HG02678 (cell line): ENCODE results near the gene NMD3.
"Not testable (repeated sequence)": the region's sequence is repeated elsewhere in the genome, so short reads cannot be mapped to it uniquely, and the experiment has no call there.

Experiments
- ATAC-seq: cut with Tn5 transposase; IDR thresholded peaks from one replicate; pipeline ENCODE4 v1.9.1; 2021; ENCODE audit warnings: mild to moderate bottlenecking, moderate library complexity; ENCODE audit not compliant: unreplicated experiment

Gene NMD3

DNA sequence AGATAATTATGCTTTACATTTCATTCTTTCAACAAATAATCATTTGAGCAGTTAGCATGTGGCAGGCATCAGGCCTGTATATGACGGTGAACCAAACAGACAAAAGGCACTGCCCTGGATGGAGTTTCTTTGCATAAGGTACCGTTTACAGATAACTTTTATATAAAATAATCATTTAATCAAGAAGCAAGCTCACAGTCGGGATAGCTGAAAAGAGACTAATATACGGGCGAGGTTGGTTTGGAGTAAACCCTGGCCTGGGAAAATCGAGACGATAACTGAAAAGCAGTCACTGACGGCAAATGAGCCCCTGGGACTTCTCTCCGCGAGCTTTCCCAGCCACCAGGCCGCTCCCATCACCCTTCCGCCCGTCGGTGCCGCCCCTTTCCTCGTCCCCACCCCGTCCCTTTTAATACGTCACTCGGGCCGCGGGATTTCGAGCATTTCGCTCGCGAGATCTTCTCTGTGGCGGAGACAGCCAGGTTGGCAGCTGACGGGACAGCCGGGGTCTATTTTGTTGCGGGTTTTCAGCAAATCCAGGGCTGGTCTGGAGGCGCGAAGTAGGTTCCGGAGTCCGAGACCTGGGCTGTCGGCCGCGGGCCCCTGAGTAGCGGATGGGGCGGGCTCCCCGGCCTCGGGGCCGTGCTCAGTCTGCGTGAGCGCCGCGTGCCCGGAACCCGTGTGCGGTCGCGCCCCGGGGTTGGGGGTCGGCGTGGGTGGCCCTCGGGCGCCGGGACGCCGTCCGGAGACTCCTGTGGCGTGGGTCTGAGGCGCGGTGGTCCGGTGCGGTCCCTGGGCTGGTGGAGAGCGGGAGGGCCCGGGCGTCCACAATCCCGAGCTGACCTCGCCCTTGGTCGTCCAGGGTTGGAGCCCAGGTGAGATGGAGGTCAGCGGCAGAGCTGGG lies at the start of gene NMD3:
NMD3 (plus strand) TSS at position 462 of the 904 bp plus-strand sequence. CDS start 703 bp downstream, outside the sequence.
- peak; percentile 99 for ATAC-seq

DNA sequence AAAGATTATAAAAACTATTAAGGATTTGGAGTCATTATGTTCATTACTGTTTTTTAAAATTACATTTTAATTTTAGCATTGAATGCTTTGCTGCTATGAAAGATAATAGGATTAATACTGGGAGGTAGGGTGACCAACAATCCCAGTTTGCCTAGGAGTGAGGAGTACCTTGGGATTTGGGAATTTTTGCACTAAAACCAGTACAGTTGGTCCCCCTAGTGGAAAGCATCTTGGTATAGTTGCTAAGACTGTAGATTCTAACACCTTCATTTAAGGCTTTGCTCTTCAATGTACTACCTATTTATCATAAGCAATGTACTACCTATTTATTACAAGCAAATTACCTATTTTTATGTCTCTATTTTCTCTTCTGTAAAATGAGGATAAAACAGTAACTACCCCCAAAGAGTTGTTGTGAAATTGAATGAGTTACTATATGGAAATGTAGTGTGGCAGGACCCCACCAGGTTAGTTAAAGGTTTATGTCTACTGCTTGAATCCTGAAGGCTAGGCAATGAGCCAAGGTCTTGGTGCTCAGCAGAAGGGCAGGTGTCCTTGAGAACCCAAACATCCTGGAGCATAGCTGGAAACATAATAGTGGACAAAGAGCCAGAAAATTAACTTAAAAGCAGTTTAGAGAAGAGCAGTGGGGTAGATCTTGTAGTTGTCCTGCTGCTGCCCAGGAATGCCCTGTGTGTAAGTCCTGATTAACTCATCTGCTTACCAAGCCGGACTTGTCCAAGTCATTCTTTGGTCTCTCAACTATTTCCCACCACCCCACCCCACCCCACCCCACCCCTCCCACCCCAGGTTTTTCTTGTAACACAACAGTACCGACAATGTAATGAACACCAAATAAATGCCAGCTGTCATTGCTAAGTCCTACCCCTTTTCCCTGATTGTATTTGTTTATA lies 49.2 kb upstream of the NMD3 start:
- ATAC-seq, result no peak

DNA sequence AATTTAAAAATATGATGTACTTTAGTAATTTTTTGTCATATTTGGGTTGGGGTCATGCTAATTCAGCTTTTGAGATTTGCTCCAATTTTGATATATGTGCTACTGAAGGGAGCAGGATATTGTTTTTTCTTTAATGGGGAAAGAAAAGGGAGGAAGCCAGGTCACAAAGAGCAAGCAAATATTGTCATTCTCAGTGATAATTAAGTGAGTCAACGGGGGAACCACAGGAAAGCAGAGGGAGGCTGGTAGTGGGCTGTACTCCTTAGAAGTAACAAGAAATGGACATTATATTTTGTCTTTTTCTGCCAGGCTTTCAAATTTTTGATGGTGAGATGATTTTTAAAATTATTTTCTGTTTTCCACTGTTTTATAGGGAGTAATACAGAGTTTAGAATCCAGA lies 45.6 kb upstream of the NMD3 start:
- no peak for ATAC-seq

- no peak for ATAC-seq
Observed at GRCh38 chr3:161177991-161178390, 43.1 kb upstream of the NMD3 start.

- not testable (repeated sequence) for ATAC-seq
Observed at GRCh38 chr3:161181371-161181770, 39.7 kb upstream of the NMD3 start.

- no peak for ATAC-seq
Observed at GRCh38 chr3:161187046-161187445, 34.1 kb upstream of the NMD3 start.

GRCh38 chr3:161197855-161198850 lies 23.0 kb upstream of the NMD3 start:
- no peak for ATAC-seq

GRCh38 chr3:161199926-161200325 lies 21.2 kb upstream of the NMD3 start:
- no peak for ATAC-seq

DNA sequence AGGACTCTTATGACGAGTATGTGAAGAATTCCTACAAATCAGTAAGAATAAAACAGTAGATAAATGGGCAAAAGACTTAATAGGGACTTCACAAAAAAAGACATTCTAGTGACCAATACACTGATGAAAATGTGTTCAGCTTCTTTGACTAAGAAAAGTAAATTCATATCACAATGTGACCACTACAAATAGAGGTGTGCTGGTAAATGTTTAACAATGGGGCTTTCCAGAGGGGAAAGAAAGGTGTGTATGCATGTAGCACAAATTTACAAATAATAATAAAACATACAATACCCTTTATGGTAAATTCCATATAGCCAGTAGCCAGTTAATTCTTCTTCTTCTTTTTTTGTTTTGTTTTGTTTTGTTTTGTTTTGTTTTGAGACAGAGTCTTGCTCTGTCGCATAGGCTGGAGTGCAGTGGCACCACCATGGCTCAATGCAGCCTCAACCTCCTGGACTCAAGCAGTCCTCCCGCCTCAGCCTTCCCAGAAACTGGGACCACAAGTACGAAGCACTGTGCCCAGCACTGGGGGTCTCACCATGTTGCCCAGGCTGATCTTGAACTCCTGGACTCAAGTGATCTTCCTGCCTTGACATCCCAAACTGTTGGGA lies 17.5 kb upstream of the NMD3 start:
- ATAC-seq, result peak; percentile 91

DNA sequence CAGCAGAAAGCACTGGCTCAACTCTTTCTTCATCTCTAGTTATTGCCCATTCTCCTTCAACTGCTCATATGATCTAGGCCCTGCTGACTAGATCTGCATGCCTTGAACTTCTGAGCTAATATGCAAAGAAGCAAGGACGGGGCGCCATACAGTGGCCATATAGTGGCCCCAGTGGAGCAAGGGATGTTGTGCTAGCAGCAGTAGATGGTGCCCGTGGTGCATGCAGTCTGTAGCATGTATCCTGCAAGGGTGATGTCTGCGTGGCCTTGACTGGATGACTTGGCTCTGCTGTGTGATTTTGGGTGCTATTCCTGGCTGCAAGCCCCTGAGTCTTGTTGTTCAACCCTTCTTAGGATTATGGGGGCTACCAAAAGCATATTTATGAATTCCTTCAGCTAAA lies 12.2 kb upstream of the NMD3 start:
- no peak for ATAC-seq

DNA sequence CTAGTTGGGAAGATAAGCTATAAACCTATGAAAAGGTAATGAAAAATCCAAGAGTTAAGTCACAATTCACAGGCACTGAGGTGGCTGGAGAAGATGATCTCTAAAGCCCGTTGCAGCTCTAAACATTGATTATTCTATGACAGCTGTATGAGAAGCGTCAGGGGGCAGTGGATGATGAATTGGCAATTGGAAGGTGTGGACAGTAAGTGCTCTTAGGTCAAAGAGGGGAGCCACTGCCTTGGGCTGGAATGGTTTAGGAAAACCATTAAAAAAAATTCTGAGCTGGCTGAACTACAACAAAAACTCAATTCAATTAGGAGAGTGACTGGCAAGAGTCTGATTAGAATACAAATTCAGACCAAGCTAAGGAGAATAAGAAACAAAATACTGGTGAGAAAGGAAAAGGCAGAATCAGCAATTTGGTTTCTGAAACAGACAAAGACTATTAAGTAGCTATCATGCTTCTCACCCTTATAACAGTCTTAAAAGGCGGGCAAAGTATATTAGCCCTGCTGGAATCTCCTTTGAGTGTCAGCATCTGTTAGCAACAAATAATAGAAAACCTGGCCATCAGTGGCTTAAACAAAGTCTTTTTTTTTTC lies 8.8 kb upstream of the NMD3 start:
- no peak for ATAC-seq

DNA sequence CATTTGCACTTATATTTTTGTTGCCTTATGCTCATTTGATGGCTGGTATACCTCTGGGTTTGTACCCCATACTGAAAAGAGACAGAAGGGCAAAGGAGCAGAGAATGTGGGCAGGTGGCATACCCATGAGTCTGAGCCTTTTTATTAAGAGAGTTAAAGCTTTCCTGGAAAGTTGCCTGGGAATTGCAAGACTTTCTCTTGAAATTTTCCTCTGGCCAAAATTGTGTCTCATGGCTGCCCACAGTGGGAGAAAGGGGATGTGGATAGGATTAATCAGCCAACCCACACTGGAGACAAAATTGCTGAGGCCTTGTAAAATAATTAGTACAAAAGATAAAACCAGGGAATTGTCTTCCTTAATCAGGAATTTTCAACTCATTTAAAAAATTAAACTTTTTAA lies 8.2 kb upstream of the NMD3 start:
- no peak for ATAC-seq

- no peak for ATAC-seq
Observed at GRCh38 chr3:161213644-161214043, 7.5 kb upstream of the NMD3 start.

GRCh38 chr3:161215185-161215584 lies 5.9 kb upstream of the NMD3 start:
- ATAC-seq, result no peak

- no peak for ATAC-seq
Observed at GRCh38 chr3:161217496-161217895, 3.6 kb upstream of the NMD3 start.

- ATAC-seq, result no peak
Observed at GRCh38 chr3:161219495-161219894, 1.6 kb upstream of the NMD3 start.

GRCh38 chr3:161221806-161222600 lies 892 bp downstream of the NMD3 start:
- ATAC-seq, result peak; percentile 20

DNA sequence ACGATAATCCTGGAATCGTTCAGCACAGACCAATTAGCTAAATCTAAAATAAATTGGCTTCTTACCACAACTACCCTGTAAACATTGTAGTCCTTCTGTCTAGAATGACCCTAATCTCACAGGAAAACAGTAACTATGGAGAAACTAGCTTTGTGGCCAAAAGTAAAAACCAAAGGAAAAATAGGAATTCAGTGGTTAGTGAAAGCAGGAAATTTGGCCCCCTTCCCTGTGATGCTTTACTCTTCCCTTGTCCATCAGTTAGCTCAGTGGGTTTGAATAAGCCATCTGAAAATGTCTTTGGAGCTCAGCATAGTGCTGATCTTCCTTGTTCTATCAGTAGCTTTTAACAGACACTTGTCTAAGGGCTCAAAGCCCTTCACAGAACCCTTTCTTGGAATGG lies 1.6 kb downstream of the NMD3 start:
- no peak for ATAC-seq

DNA sequence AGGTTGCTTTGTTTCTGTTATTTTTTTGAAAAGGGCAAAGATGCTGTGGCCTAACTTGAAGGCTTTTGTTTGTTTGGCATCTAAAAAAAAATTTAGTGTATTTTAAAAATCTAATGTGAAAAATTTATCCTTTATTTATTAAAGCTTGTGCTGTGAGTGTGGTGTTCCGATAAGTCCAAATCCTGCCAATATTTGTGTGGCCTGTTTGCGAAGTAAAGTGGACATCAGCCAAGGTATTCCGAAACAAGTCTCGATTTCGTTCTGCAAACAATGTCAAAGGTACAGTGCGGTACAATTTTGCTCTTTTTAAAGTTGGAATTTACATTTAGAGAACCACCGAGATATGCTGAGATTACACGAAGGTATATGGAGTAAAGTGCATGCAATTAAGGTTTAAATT lies 3.7 kb downstream of the NMD3 start:
- ATAC-seq, result no peak
